Caco-2 (cell line): Measurements from ENCODE around the gene TJP3. TPM values are rescaled to one million over a fixed set of nuclear protein-coding genes. Genes with fewer than 3 reads are reported as not detected.
A peak's percentile ranks its signal among the peaks of the same experiment; 100 is the strongest.

Source experiments
- BruUV-seq: library from RNA; stranded (reverse); fragments of 400-500 nt; replicated peaks from 2 replicates; lab custom pipeline; 2021; lab: Mats Ljungman, UMichigan
- CTCF ChIA-PET: fragments of 300-600 bp; sonication (Branson Sonifier 250); formaldehyde crosslinking; loops from one replicate; lab custom pipeline; 2022; ENCODE audit warnings: antibody characterized with exemption; lab: Charles Lee
- POLR2A ChIA-PET: fragments of 300-600 bp; sonication (Branson Sonifier 250); formaldehyde crosslinking; loops from one replicate; lab custom pipeline; 2022; ENCODE audit warnings: antibody characterized with exemption; lab: Charles Lee
- DNase-seq, 2 experiments: peaks; one replicate each; pipeline versions ENCODE4 v3.0.0 to v3.0.0-alpha.2; 2020 to 2022
- H3K27me3 ChIP-seq: replicated peaks from 2 replicates; pipeline ENCODE4 v1.6.0; 2011; ENCODE audit warnings: low read length; ENCODE audit not compliant: control insufficient read depth, insufficient read depth
- H3K36me3 ChIP-seq: 2 replicates; pipeline ENCODE4 v1.5.1; 2011; ENCODE audit warnings: low read length; ENCODE audit not compliant: control insufficient read depth, insufficient read depth
- H3K4me1 ChIP-seq: fragments of 250-450 bp; sonication (Bioruptor Pico); 2 replicates; pipeline ENCODE4 v1.5.1; 2020; ENCODE audit warnings: mild to moderate bottlenecking
- H3K4me3 ChIP-seq: 2 replicates; pipeline ENCODE4 v1.5.1; 2011; ENCODE audit warnings: low read depth, mild to moderate bottlenecking, control low read depth, low read length
- H3K9me3 ChIP-seq: fragments of 250-450 bp; sonication (Bioruptor Pico); 2 replicates; pipeline ENCODE4 v1.5.1; 2020; ENCODE audit warnings: mild to moderate bottlenecking, moderate library complexity
- H3K27ac Mint-ChIP-seq: one replicate; pipeline ENCODE4 v1.8.0; 2022; ENCODE audit warnings: mixed read lengths; ENCODE audit not compliant: unreplicated experiment
- H3K27me3 Mint-ChIP-seq: one replicate; pipeline ENCODE4 v1.8.0; 2022; ENCODE audit warnings: mixed read lengths; ENCODE audit not compliant: insufficient read depth, unreplicated experiment
- H3K36me3 Mint-ChIP-seq: one replicate; pipeline ENCODE4 v1.8.0; 2022; ENCODE audit warnings: mild to moderate bottlenecking, mixed read lengths; ENCODE audit not compliant: insufficient read depth, unreplicated experiment
- H3K4me1 Mint-ChIP-seq: one replicate; pipeline ENCODE4 v1.8.0; 2022; ENCODE audit warnings: low read depth, mixed read lengths; ENCODE audit not compliant: unreplicated experiment
- H3K4me3 Mint-ChIP-seq: one replicate; pipeline ENCODE4 v1.8.0; 2022; ENCODE audit warnings: mild to moderate bottlenecking, moderate library complexity, mixed read lengths; ENCODE audit not compliant: unreplicated experiment
- H3K9me3 Mint-ChIP-seq: one replicate; pipeline ENCODE4 v1.8.0; 2022; ENCODE audit warnings: mixed read lengths; ENCODE audit not compliant: unreplicated experiment
- intact Hi-C: fragments of 100-400 bp; cut with micrococcal nuclease; formaldehyde crosslinking; loops from one replicate; pipeline ENCODE4 v1.10.0; 2022; ENCODE audit not compliant: unreplicated experiment
- total RNA-seq: library from RNA; stranded (reverse); gene quantifications from 2 replicates; pipeline ENCODE4 v1.2.3, GENCODE V29; 2022
- TF ChIP-seq, protein P1 (sequence below), 2 experiments: fragments of 200-600 bp in 1 of 2; IDR thresholded peaks; 1 replicate in 1 of 2; 2 replicates in 1 of 2; pipeline versions ENCODE4 v1.5.1 to v1.8.0; 2011 to 2022; ENCODE audit warnings: antibody characterized with exemption in 1 of 2, control low read depth in 1 of 2, inconsistent platforms in 1 of 2, low read depth in 1 of 2, low read length in 1 of 2, mild to moderate bottlenecking in 1 of 2, moderate library complexity in 1 of 2; ENCODE audit not compliant: insufficient read depth in 1 of 2, severe bottlenecking in 1 of 2, unreplicated experiment in 1 of 2

TJP3 gene
- total RNA-seq, 1 experiment from 2014 or later, result 83.6 TPM

DNA sequence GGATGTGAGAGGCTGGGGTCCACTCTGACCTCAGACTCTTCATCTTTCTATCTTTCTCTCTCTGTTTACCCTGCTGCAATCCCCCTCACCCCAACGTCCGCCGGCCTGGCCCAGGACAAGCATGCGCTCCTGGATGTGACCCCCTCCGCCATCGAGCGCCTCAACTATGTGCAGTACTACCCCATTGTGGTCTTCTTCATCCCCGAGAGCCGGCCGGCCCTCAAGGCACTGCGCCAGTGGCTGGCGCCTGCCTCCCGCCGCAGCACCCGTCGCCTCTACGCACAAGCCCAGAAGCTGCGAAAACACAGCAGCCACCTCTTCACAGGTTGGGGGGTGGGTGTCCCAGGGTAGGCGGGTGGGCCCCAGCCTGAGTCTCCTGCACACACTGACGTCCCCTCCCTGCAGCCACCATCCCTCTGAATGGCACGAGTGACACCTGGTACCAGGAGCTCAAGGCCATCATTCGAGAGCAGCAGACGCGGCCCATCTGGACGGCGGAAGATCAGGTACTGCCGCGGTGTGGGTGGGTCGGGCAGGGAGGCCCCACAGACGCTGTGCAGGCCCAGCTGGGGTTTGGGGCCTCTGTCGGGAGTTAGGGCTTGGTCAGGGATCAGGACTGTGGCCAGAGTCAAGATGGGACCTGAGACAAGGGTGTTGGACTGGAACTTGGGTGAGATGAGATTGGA is 38.3 kb downstream of the TJP3 start:
- ChIA-PET CTCF (interaction anchor here (0.7 kb wide), 1 partner anchor 161 kb away, joined by 9 read pairs; the partner anchor contains the start of gene GIPC3), POLR2A (no interaction called here)
- no peaks in the 10 kb centered on the region for H3K9me3 Mint-ChIP-seq
- peaks cover 33% of the 10 kb centered on the region for H3K36me3 Mint-ChIP-seq
- H3K27ac Mint-ChIP-seq, result peak overlapping the region; percentile 35
- Histone ChIP-seq H3K4me1 (no peaks in the 10 kb centered on the region), H3K4me3 (no peak overlapping the region), H3K36me3 (peaks cover 2% of the 10 kb centered on the region; the same call in 1 of the 2 replicates), H3K9me3 (no peaks in the 10 kb centered on the region), H3K27me3 (no peaks in the 10 kb centered on the region)
- intact Hi-C loops, result no loop called here
- no peaks in the 10 kb centered on the region for H3K27me3 Mint-ChIP-seq
- TF ChIP-seq, protein P1, sequence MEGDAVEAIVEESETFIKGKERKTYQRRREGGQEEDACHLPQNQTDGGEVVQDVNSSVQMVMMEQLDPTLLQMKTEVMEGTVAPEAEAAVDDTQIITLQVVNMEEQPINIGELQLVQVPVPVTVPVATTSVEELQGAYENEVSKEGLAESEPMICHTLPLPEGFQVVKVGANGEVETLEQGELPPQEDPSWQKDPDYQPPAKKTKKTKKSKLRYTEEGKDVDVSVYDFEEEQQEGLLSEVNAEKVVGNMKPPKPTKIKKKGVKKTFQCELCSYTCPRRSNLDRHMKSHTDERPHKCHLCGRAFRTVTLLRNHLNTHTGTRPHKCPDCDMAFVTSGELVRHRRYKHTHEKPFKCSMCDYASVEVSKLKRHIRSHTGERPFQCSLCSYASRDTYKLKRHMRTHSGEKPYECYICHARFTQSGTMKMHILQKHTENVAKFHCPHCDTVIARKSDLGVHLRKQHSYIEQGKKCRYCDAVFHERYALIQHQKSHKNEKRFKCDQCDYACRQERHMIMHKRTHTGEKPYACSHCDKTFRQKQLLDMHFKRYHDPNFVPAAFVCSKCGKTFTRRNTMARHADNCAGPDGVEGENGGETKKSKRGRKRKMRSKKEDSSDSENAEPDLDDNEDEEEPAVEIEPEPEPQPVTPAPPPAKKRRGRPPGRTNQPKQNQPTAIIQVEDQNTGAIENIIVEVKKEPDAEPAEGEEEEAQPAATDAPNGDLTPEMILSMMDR (IDR thresholded peaks at IDR 0.05; ENCODE audit: insufficient read depth in 1 of 2, low read depth in 1 of 2, low read length in 1 of 2, severe bottlenecking in 1 of 2, unreplicated experiment in 1 of 2), result no peak
- no peaks in the 10 kb centered on the region for H3K4me1 Mint-ChIP-seq
- DNase-seq, result no peak
- H3K4me3 Mint-ChIP-seq, result no peak overlapping the region
- BruUV-seq, result no TSS peak

DNA sequence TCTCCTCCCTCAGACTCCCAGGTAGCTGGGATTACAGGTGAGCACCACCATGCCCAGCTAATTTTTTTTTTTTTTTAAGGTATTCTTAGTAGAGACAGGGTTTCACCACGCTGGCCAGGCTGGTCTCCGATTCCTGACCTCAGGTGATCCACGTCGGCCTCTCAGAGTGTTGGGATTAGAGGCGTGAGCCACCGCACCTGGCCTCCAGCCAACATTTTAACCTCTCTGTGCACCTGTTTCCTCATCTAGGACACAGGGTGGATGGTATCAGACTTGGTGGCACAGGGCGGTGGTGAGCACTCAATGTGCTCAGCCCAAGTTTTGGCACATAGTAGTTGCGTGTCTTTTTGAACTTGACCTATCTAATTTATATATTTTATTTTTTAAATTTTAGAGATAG is 40.8 kb downstream of the TJP3 start:
- H3K4me1 ChIP-seq, result no peaks in the 10 kb centered on the region
- H3K27me3 ChIP-seq, result no peaks in the 10 kb centered on the region
- H3K36me3 ChIP-seq, result peaks cover 2% of the 10 kb centered on the region; the same call in 1 of the 2 replicates
- Mint-ChIP-seq H3K9me3 (no peaks in the 10 kb centered on the region), H3K36me3 (peaks cover 37% of the 10 kb centered on the region), H3K27ac (no peak overlapping the region), H3K4me3 (no peak overlapping the region), H3K4me1 (no peaks in the 10 kb centered on the region), H3K27me3 (no peaks in the 10 kb centered on the region)
- ChIA-PET CTCF (no interaction called here), POLR2A (no interaction called here)
- TF ChIP-seq, protein P1 (IDR thresholded peaks at IDR 0.05; ENCODE audit: insufficient read depth in 1 of 2, low read depth in 1 of 2, low read length in 1 of 2, severe bottlenecking in 1 of 2, unreplicated experiment in 1 of 2), result no peak
- no peak for DNase-seq
- H3K9me3 ChIP-seq, result no peaks in the 10 kb centered on the region
- no peak overlapping the region for H3K4me3 ChIP-seq
- intact Hi-C loops, result no loop called here
- BruUV-seq, result no TSS peak

DNA sequence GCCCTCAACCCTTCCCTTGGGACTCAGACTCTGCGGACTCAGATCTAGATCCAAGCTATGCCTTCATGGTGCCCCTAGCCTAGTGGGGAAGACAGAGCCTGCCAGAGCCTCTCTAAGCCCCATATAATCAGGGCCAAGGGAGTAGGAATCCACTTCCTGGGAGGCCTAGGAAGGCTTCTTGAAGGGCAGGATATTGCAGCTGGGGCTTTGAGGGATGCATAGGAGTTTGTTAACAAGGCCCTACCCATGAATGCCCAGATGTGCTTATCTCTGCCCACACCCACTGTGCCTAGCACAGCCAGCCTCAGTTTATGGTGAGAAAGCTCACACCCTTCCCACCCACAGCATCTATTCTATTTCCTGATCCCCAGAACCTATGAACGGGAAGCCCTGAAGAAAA is 42.0 kb downstream of the TJP3 start:
- ChIA-PET CTCF (no interaction called here), POLR2A (no interaction called here)
- no peak for DNase-seq
- Mint-ChIP-seq H3K4me1 (no peaks in the 10 kb centered on the region), H3K27ac (no peak overlapping the region), H3K4me3 (no peak overlapping the region), H3K36me3 (peaks cover 42% of the 10 kb centered on the region), H3K9me3 (no peaks in the 10 kb centered on the region), H3K27me3 (no peaks in the 10 kb centered on the region)
- no peaks in the 10 kb centered on the region for H3K9me3 ChIP-seq
- no peak overlapping the region for H3K4me3 ChIP-seq
- peaks cover 2% of the 10 kb centered on the region; the same call in 1 of the 2 replicates for H3K36me3 ChIP-seq
- no TSS peak for BruUV-seq
- intact Hi-C loops, result no loop called here
- no peaks in the 10 kb centered on the region for H3K4me1 ChIP-seq
- TF ChIP-seq, protein P1 (IDR thresholded peaks at IDR 0.05; ENCODE audit: insufficient read depth in 1 of 2, low read depth in 1 of 2, low read length in 1 of 2, severe bottlenecking in 1 of 2, unreplicated experiment in 1 of 2), result no peak
- no peaks in the 10 kb centered on the region for H3K27me3 ChIP-seq
